Type B pancreatic cell (in vitro differentiated cells): ENCODE results near the gene TNFSF13B. TPM values are rescaled to one million over a fixed set of nuclear protein-coding genes. Genes with fewer than 3 reads are reported as not detected.
"Not testable (repeated sequence)": the region's sequence is repeated elsewhere in the genome, so short reads cannot be mapped to it uniquely, and the experiment has no call there.

ENCODE experiments used
- DNase-seq: peaks from one replicate; pipeline ENCODE4 v3.0.0; 2021; ENCODE audit warnings: mixed read lengths; ENCODE audit not compliant: unreplicated experiment; ENCODE audit errors: extremely low spot score
- H3K27ac Mint-ChIP-seq: 2 replicates; pipeline ENCODE4 v1.8.0; 2021; ENCODE audit warnings: mild to moderate bottlenecking, mixed read lengths
- H3K27me3 Mint-ChIP-seq: 2 replicates; pipeline ENCODE4 v1.8.0; 2021; ENCODE audit warnings: mixed read lengths
- H3K36me3 Mint-ChIP-seq: 2 replicates; pipeline ENCODE4 v1.8.0; 2021; ENCODE audit warnings: mixed read lengths
- H3K4me1 Mint-ChIP-seq: one replicate; pipeline ENCODE4 v1.8.0; 2021; ENCODE audit warnings: mixed read lengths; ENCODE audit not compliant: unreplicated experiment
- H3K4me3 Mint-ChIP-seq: 2 replicates; pipeline ENCODE4 v1.8.0; 2021; ENCODE audit warnings: mild to moderate bottlenecking, mixed read lengths
- H3K9me3 Mint-ChIP-seq: 2 replicates; pipeline ENCODE4 v1.8.0; 2021; ENCODE audit warnings: mixed read lengths
- CTCF ChIP-seq: fragments of 200-600 bp; sonication (generic); conservative IDR thresholded peaks from 2 replicates; pipeline ENCODE4 v1.5.0; 2021; ENCODE audit warnings: antibody characterized with exemption, mild to moderate bottlenecking
- total RNA-seq: library from RNA; stranded (reverse); gene quantifications from 2 replicates; pipeline ENCODE4 v1.2.1, GENCODE V29; 2021; ENCODE audit warnings: low replicate concordance

Gene TNFSF13B
- total RNA-seq, 1 donor from 2014 or later = 1.8 TPM

- Mint-ChIP-seq H3K27ac (no peak overlapping the region), H3K27me3 (no peaks in the 10 kb centered on the region), H3K36me3 (peaks cover 3% of the 10 kb centered on the region), H3K4me3 (no peak overlapping the region), H3K4me1 (peaks cover 8% of the 10 kb centered on the region), H3K9me3 (no peaks in the 10 kb centered on the region)
- no peak for DNase-seq
- no peak for TF ChIP-seq CTCF
Observed at GRCh38 chr13:108266321-108266990, 3.1 kb upstream of the TNFSF13B start.

- Mint-ChIP-seq H3K9me3 (no peaks in the 10 kb centered on the region), H3K27ac (no peak overlapping the region), H3K4me3 (no peak overlapping the region), H3K4me1 (peaks cover 8% of the 10 kb centered on the region), H3K36me3 (peaks cover 3% of the 10 kb centered on the region), H3K27me3 (no peaks in the 10 kb centered on the region)
- DNase-seq = no peak
- TF ChIP-seq CTCF = no peak
Observed at GRCh38 chr13:108267347-108267746, 2.2 kb upstream of the TNFSF13B start.

- DNase-seq, H3K27ac Mint-ChIP-seq, H3K27me3 Mint-ChIP-seq, H3K9me3 Mint-ChIP-seq, H3K36me3 Mint-ChIP-seq, H3K4me1 Mint-ChIP-seq, H3K4me3 Mint-ChIP-seq: not testable (repeated sequence)
Observed at GRCh38 chr13:108267855-108268254, 1.7 kb upstream of the TNFSF13B start.

- no peak for DNase-seq
- no peak for TF ChIP-seq CTCF
- Mint-ChIP-seq H3K4me3 (no peak overlapping the region), H3K9me3 (no peaks in the 10 kb centered on the region), H3K27me3 (no peaks in the 10 kb centered on the region), H3K4me1 (peaks cover 8% of the 10 kb centered on the region), H3K36me3 (peaks cover 3% of the 10 kb centered on the region), H3K27ac (no peak overlapping the region)
Observed at GRCh38 chr13:108268466-108269112, 929 bp upstream of the TNFSF13B start.

- peaks cover 3% of the 10 kb centered on the region for H3K36me3 Mint-ChIP-seq
- H3K27ac Mint-ChIP-seq = no peak overlapping the region
- no peaks in the 10 kb centered on the region for H3K27me3 Mint-ChIP-seq
- H3K4me1 Mint-ChIP-seq = peaks cover 8% of the 10 kb centered on the region
- no peak for DNase-seq
- no peak overlapping the region for H3K4me3 Mint-ChIP-seq
- TF ChIP-seq CTCF = no peak
- no peaks in the 10 kb centered on the region for H3K9me3 Mint-ChIP-seq
Observed at GRCh38 chr13:108270442-108270841, 924 bp downstream of the TNFSF13B start.

- peaks cover 8% of the 10 kb centered on the region for H3K4me1 Mint-ChIP-seq
- H3K27me3 Mint-ChIP-seq = no peaks in the 10 kb centered on the region
- H3K9me3 Mint-ChIP-seq = no peaks in the 10 kb centered on the region
- H3K36me3 Mint-ChIP-seq = peaks cover under 1% of the 10 kb centered on the region
- no peak for TF ChIP-seq CTCF
- H3K27ac Mint-ChIP-seq = no peak overlapping the region
- no peak overlapping the region for H3K4me3 Mint-ChIP-seq
- no peak for DNase-seq
Observed at GRCh38 chr13:108272333-108272732, 2.8 kb downstream of the TNFSF13B start.
